Common myeloid progenitor, CD34-positive (primary cell): ENCODE data around the gene HLA-DQB1.
"Not testable (repeated sequence)": the region's sequence is repeated elsewhere in the genome, so short reads cannot be mapped to it uniquely, and the experiment has no call there.

ENCODE experiments used
- CTCF ChIA-PET: fragments of 350-600 bp; sonication (Branson Sonifier 250); formaldehyde crosslinking; loops from one replicate; lab custom pipeline; 2021; ENCODE audit warnings: antibody characterized with exemption; lab: Charles Lee
- POLR2A ChIA-PET: fragments of 350-600 bp; sonication (Branson Sonifier 250); formaldehyde crosslinking; loops from one replicate; lab custom pipeline; 2021; ENCODE audit warnings: antibody characterized with exemption; lab: Charles Lee
- DNase-seq, 3 donors: peaks; one replicate each; pipeline versions ENCODE4 v3.0.0 to v3.0.0-alpha.2; 2013
- H3K27ac ChIP-seq, 2 experiments: 1 replicate in 1 of 2; 2 replicates in 1 of 2; pipeline ENCODE4 v1.7.0; 2013; ENCODE audit warnings: inconsistent platforms in 2 of 2, low read length in 2 of 2, mild to moderate bottlenecking in 2 of 2, low read depth in 1 of 2, moderate library complexity in 1 of 2; ENCODE audit not compliant: severe bottlenecking in 2 of 2, insufficient read depth in 1 of 2, poor library complexity in 1 of 2
- H3K27me3 ChIP-seq, 5 experiments: replicated peaks in 2 of 5; 1 replicate in 3 of 5; 2 replicates in 2 of 5; pipeline versions ENCODE4 v1.6.1 to v1.7.0; 2013; ENCODE audit warnings: low read length in 4 of 5, mild to moderate bottlenecking in 2 of 5, moderate library complexity in 2 of 5, inconsistent platforms in 1 of 5; ENCODE audit not compliant: insufficient read depth in 5 of 5, control insufficient read depth in 4 of 5
- H3K36me3 ChIP-seq, 4 experiments: 1 replicate in 2 of 4; 2 replicates in 2 of 4; pipeline versions ENCODE4 v1.6.1 to v1.7.0; 2013; ENCODE audit warnings: low read length in 3 of 4, control low read depth in 1 of 4, mild to moderate bottlenecking in 1 of 4; ENCODE audit not compliant: control insufficient read depth in 4 of 4, insufficient read depth in 4 of 4
- H3K4me1 ChIP-seq, 4 experiments: 1 replicate in 3 of 4; 2 replicates in 1 of 4; pipeline versions ENCODE4 v1.6.1 to v1.7.1; 2013; ENCODE audit warnings: low read length in 3 of 4, mild to moderate bottlenecking in 3 of 4, control low read depth in 1 of 4, inconsistent platforms in 1 of 4, moderate library complexity in 1 of 4; ENCODE audit not compliant: control insufficient read depth in 4 of 4, insufficient read depth in 4 of 4; ENCODE audit errors: control extremely low read depth in 1 of 4
- H3K4me3 ChIP-seq, 7 experiments: 1 replicate in 4 of 7; 2 replicates in 3 of 7; pipeline versions ENCODE4 v1.5.1 to v1.7.0; 2013; ENCODE audit warnings: mild to moderate bottlenecking in 7 of 7, low read length in 6 of 7, moderate library complexity in 6 of 7, inconsistent platforms in 2 of 7, low read depth in 2 of 7, control low read depth in 1 of 7; ENCODE audit not compliant: insufficient read depth in 4 of 7, control insufficient read depth in 1 of 7; ENCODE audit errors: extremely low read depth in 1 of 7
- H3K9me3 ChIP-seq, 5 experiments: 1 replicate in 4 of 5; 2 replicates in 1 of 5; pipeline versions ENCODE4 v1.6.1 to v1.7.1; 2013; ENCODE audit warnings: low read length in 4 of 5, mild to moderate bottlenecking in 2 of 5, inconsistent platforms in 1 of 5, low read depth in 1 of 5, moderate library complexity in 1 of 5; ENCODE audit not compliant: control insufficient read depth in 4 of 5, insufficient read depth in 2 of 5; ENCODE audit errors: control extremely low read depth in 1 of 5
- WGBS: methylation state at CpG from one replicate; pipeline ENCODE4 v1.1.5; 2013; ENCODE audit not compliant: insufficient coverage; 5-methylcytosine and 5-hydroxymethylcytosine counted together

The HLA-DQB1 gene

DNA sequence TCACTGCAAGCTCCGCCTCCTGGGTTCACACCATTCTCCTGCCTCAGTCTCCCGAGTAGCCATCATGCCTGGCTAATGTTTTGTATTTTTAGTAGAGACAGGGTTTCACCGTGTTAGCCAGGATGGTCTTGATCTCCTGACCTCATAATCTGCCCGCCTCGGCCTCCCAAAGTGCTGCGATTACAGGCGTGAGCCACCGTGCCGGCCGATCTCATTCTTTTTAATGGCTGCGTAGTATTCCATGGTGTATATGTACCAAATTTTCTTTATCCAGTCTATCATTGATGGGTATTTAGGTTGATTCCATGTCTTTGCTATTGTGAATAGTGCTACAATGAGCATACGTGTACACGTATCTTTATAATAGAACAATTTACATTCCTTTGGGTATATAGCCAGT, 36.7 kb downstream of the HLA-DQB1 start:
- CTCF ChIA-PET, H3K4me3 ChIP-seq, POLR2A ChIA-PET, DNase-seq, H3K36me3 ChIP-seq, H3K27ac ChIP-seq, H3K4me1 ChIP-seq, H3K27me3 ChIP-seq, H3K9me3 ChIP-seq: not testable (repeated sequence)
- 100% methylated on average over 1 of the region's 13 CpGs for WGBS

DNA sequence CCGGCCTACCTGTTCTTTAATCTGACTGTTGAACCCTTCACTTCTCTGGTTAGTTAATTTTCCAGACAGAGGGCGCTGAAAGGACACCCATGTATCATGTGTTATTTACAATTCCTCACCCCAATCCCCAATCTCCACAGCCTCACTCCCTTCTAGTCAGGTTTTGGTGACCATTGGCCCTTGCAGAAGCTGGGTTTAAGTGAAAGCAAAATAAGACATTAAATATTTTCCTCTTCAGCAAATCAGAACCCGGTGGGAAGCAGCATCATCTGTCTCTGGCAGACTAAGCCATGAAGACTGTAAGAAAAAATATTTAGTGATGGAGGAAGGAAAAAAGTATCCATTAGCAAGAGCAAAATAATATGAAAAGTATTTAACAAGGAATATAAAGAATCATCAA, 38.6 kb downstream of the HLA-DQB1 start:
- 83% methylated on average over 2 of the region's 3 CpGs for WGBS
- H3K36me3 ChIP-seq, result no peaks in the 10 kb centered on the region
- H3K27me3 ChIP-seq, result no peaks in the 10 kb centered on the region
- H3K9me3 ChIP-seq, result no peaks in the 10 kb centered on the region
- DNase-seq, result peak; percentile 78 to 83 (median 82)
- ChIA-PET CTCF (no interaction called here), POLR2A (no interaction called here)
- no peak overlapping the region for H3K4me3 ChIP-seq
- peak overlapping the region in 1 of 2 experiments; percentile 46 for H3K27ac ChIP-seq
- peaks cover under 1 to 12% (median 7%) of the 10 kb centered on the region in 4 experiments for H3K4me1 ChIP-seq

DNA sequence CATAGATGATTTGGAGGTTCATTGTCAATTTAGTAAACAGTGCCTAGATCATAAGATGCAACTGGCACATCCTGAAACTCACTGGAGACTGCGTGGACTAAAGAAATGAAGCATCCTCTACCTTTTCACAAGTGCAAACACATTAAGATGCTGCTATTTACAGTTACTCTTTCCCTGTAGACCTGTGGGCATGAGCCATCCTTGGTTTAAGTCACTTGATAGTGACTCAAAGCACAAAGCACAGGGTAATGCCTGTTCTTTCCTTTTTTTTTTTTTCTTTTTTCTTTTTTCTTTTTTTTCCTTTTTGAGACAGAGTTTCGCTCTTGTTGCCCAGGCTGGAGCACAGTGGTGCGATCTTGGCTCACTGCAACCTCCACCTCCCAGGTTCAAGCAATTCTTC, 39.2 kb downstream of the HLA-DQB1 start:
- H3K9me3 ChIP-seq, result no peaks in the 10 kb centered on the region
- no peak for DNase-seq
- POLR2A ChIA-PET, result no interaction called here
- peaks cover 6 to 18% (median 13%) of the 10 kb centered on the region in 4 experiments for H3K4me1 ChIP-seq
- H3K4me3 ChIP-seq, result no peak overlapping the region
- H3K36me3 ChIP-seq, result no peaks in the 10 kb centered on the region
- CTCF ChIA-PET, result no interaction called here
- H3K27me3 ChIP-seq, result no peaks in the 10 kb centered on the region
- 0% methylated on average over 1 of the region's 3 CpGs for WGBS
- H3K27ac ChIP-seq, result no peak overlapping the region

GRCh38 chr6:32625137-32625536, 41.3 kb downstream of the HLA-DQB1 start:
- Histone ChIP-seq H3K27me3 (no peaks in the 10 kb centered on the region), H3K4me1 (peaks cover 9 to 21% (median 16%) of the 10 kb centered on the region in 4 experiments), H3K9me3 (no peaks in the 10 kb centered on the region), H3K36me3 (no peaks in the 10 kb centered on the region), H3K4me3 (no peak overlapping the region), H3K27ac (no peak overlapping the region)
- CTCF ChIA-PET, result no interaction called here
- WGBS, result 47% methylated on average over 3 of the region's 5 CpGs
- DNase-seq, result no peak
- POLR2A ChIA-PET, result no interaction called here

- Histone ChIP-seq H3K4me3 (no peak overlapping the region), H3K27ac (no peak overlapping the region), H3K9me3 (no peaks in the 10 kb centered on the region), H3K36me3 (no peaks in the 10 kb centered on the region), H3K27me3 (no peaks in the 10 kb centered on the region), H3K4me1 (peaks cover 9 to 21% (median 16%) of the 10 kb centered on the region in 4 experiments)
- no peak for DNase-seq
- no CpG with 5 or more reads among the region's 3 CpGs for WGBS
- CTCF ChIA-PET, result no interaction called here
- POLR2A ChIA-PET, result no interaction called here
These were observed 41.9 kb downstream of the HLA-DQB1 start for GRCh38 chr6:32624565-32624964.

DNA sequence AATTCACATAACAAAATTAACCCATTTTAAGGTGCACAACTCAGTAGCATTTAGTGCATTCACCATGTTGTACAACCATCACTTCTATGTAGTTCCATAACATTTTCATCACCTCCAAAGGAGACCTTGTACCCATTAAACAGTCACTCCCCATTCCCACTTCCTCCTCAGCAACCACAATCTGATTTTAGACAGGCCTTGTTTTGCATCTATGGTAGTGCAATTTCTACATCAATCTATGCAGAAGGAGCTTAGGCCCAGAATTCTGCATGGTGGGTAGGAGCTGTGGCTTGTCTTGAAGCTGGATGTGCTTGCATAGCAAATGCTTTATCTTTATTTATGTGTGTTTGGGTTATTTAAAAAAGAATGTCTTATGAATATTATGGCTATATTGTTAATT, 42.8 kb downstream of the HLA-DQB1 start:
- Histone ChIP-seq H3K4me3 (peak overlapping the region in 1 of 7 experiments; percentile 24), H3K9me3 (peaks cover 0 to 2% (median 0%) of the 10 kb centered on the region in 5 experiments), H3K27ac (no peak overlapping the region), H3K4me1 (peaks cover 9 to 21% (median 16%) of the 10 kb centered on the region in 4 experiments), H3K27me3 (no peaks in the 10 kb centered on the region), H3K36me3 (no peaks in the 10 kb centered on the region)
- ChIA-PET POLR2A (no interaction called here), CTCF (interaction anchor here (2.5 kb wide), 1 partner anchor 14 kb away, joined by 5 read pairs; no protein-coding TSS in a partner anchor)
- peak in 2 of 3 donors; percentile 32 to 36 for DNase-seq

GRCh38 chr6:32622545-32623401, 43.7 kb downstream of the HLA-DQB1 start:
- Histone ChIP-seq H3K4me3 (peak overlapping the region in 3 of 7 experiments; percentile 11 to 39 (median 35)), H3K36me3 (no peaks in the 10 kb centered on the region), H3K9me3 (peaks cover 0 to 2% (median 0%) of the 10 kb centered on the region in 5 experiments), H3K27ac (peak overlapping the region in 1 of 2 experiments; percentile 65), H3K4me1 (peaks cover 9 to 21% (median 16%) of the 10 kb centered on the region in 4 experiments), H3K27me3 (no peaks in the 10 kb centered on the region)
- DNase-seq, result peak; percentile 91 to 96 (median 95)
- no CpG with 5 or more reads among the region's 1 CpG for WGBS
- ChIA-PET POLR2A (interaction anchor here (1.0 to 1.1 kb wide), 2 partner anchors 15 to 69 kb away, joined by 3 to 4 read pairs; partner anchors contain the start of gene HLA-DQA1), CTCF (interaction anchor here (0.7 to 2.5 kb wide), 8 partner anchors 10 to 167 kb away, joined by 3 to 5 read pairs (median 3); no protein-coding TSS in a partner anchor)
